ENCODE data around the gene ARHGEF7. TPM values are rescaled to one million over a fixed set of nuclear protein-coding genes. Genes with fewer than 3 reads are reported as not detected.

ARHGEF7 gene
- total RNA-seq, 4 donors from 2014 or later: 64.2 to 127 (median 88.2) TPM

- DNase-seq: no peak
- Histone ChIP-seq H3K27ac (no peak overlapping the region), H3K36me3 (peaks cover 9 to 14% of the 10 kb centered on the region in 2 donors), H3K4me1 (no peaks in the 10 kb centered on the region), H3K27me3 (no peaks in the 10 kb centered on the region), H3K9me3 (no peaks in the 10 kb centered on the region), H3K4me3 (replicated peaks in 1 of 3) (no peak overlapping the region)
- intact Hi-C loops (cut with DNase I): no loop called here
- WGBS, 2 donors: 83 to 89% methylated on average over 16 of the region's 16 CpGs
- TF ChIP-seq CTCF (IDR thresholded peaks at IDR 0.05) (no peak), POLR2A (IDR thresholded peaks at IDR 0.05) (no peak)
Measured at GRCh38 chr13:111241006-111241755, 126.1 kb downstream of the ARHGEF7 start.

GRCh38 chr13:111241862-111242261, 126.8 kb downstream of the ARHGEF7 start:
- intact Hi-C loops (cut with DNase I): no loop called here
- no peak overlapping the region for H3K4me3 ChIP-seq (replicated peaks in 1 of 3)
- peaks cover 8 to 14% of the 10 kb centered on the region in 2 donors for H3K36me3 ChIP-seq
- H3K27me3 ChIP-seq: no peaks in the 10 kb centered on the region
- TF ChIP-seq CTCF (IDR thresholded peaks at IDR 0.05) (no peak), POLR2A (IDR thresholded peaks at IDR 0.05) (no peak)
- H3K9me3 ChIP-seq: no peaks in the 10 kb centered on the region
- H3K4me1 ChIP-seq: no peaks in the 10 kb centered on the region
- no peak overlapping the region for H3K27ac ChIP-seq
- no peak for DNase-seq
- 91 to 92% methylated on average over 11 of the region's 11 CpGs for WGBS, 2 donors

- intact Hi-C loops (cut with DNase I): no loop called here
- WGBS, 2 donors: 96 to 98% methylated on average over 8 of the region's 8 CpGs
- TF ChIP-seq CTCF (IDR thresholded peaks at IDR 0.05) (no peak), POLR2A (IDR thresholded peaks at IDR 0.05) (no peak)
- peaks cover 12 to 14% of the 10 kb centered on the region in 2 donors for H3K36me3 ChIP-seq
- H3K4me1 ChIP-seq: no peaks in the 10 kb centered on the region
- no peaks in the 10 kb centered on the region for H3K27me3 ChIP-seq
- H3K4me3 ChIP-seq (replicated peaks in 1 of 3): no peak overlapping the region
- H3K27ac ChIP-seq: no peak overlapping the region
- H3K9me3 ChIP-seq: no peaks in the 10 kb centered on the region
- no peak for DNase-seq
Measured at GRCh38 chr13:111242585-111242984, 127.5 kb downstream of the ARHGEF7 start.

- H3K27ac ChIP-seq: no peak overlapping the region
- DNase-seq: no peak
- H3K4me3 ChIP-seq (replicated peaks in 1 of 3): no peak overlapping the region
- no peaks in the 10 kb centered on the region for H3K4me1 ChIP-seq
- 92% methylated on average over 1 of the region's 1 CpG for WGBS, 2 donors
- peaks cover 14 to 15% of the 10 kb centered on the region in 2 donors for H3K36me3 ChIP-seq
- no peaks in the 10 kb centered on the region for H3K27me3 ChIP-seq
- no peaks in the 10 kb centered on the region for H3K9me3 ChIP-seq
- intact Hi-C loops (cut with DNase I): no loop called here
- no peak for TF ChIP-seq CTCF (IDR thresholded peaks at IDR 0.05)
- no peak for TF ChIP-seq POLR2A (IDR thresholded peaks at IDR 0.05)
Measured at GRCh38 chr13:111243981-111244380, 128.9 kb downstream of the ARHGEF7 start.

GRCh38 chr13:111245576-111246384, 130.7 kb downstream of the ARHGEF7 start:
- no peaks in the 10 kb centered on the region for H3K9me3 ChIP-seq
- DNase-seq: no peak
- no peaks in the 10 kb centered on the region for H3K4me1 ChIP-seq
- TF ChIP-seq CTCF (IDR thresholded peaks at IDR 0.05) (no peak), POLR2A (IDR thresholded peaks at IDR 0.05) (no peak)
- H3K4me3 ChIP-seq (replicated peaks in 1 of 3): no peak overlapping the region
- intact Hi-C loops (cut with DNase I): no loop called here
- WGBS, 2 donors: 90 to 92% methylated on average over 11 of the region's 11 CpGs
- peaks cover 14 to 15% of the 10 kb centered on the region in 2 donors for H3K36me3 ChIP-seq
- no peaks in the 10 kb centered on the region for H3K27me3 ChIP-seq
- H3K27ac ChIP-seq: no peak overlapping the region

All from thyroid gland (tissue), 4 donors.